ENCODE measurements around the gene TDRD6. TPM values are rescaled to one million over a fixed set of nuclear protein-coding genes. Genes with fewer than 3 reads are reported as not detected.

The TDRD6 gene
- total and polyA plus RNA-seq, 2 donors (not counting 3 experiments of a cell fraction or from before 2014, with no cell fraction given) = under 0.01 TPM; not detected in 1

- DNase-seq (ENCODE audit: low read depth, low spot score) (no peak), FAIRE-seq (no peak)
- POLR2A ChIA-PET = no interaction called here
- Histone ChIP-seq H2AFZ (ENCODE audit: low read depth, low read length) (no peak within 1 kb of the TSS), H3K4me1 (ENCODE audit: control insufficient read depth, extremely low read depth, insufficient read depth, low read length) (no peaks in the 10 kb centered on the region), H3K27me3 (ENCODE audit: control insufficient read depth in 2 of 2, insufficient read depth in 2 of 2, low read length in 2 of 2) (peaks cover 0 to under 1% of the 10 kb centered on the region in 2 experiments), H3K4me3 (replicated peaks in 1 of 3; ENCODE audit: insufficient read depth in 1 of 3, low read depth in 1 of 3, low read length in 3 of 3) (no peak within 1 kb of the TSS), H3K79me2 (ENCODE audit: control insufficient read depth, insufficient read depth, low read length) (no peaks in the 10 kb centered on the region), H3K9ac (replicated peaks; ENCODE audit: extremely low read depth, insufficient read depth, low read length) (no peak within 1 kb of the TSS), H3K9me1 (replicated peaks; ENCODE audit: control insufficient read depth, extremely low read depth, insufficient read depth, low read length) (no peaks in the 10 kb centered on the region), H3K27ac (ENCODE audit: insufficient read depth, low read depth, low read length) (no peak within 1 kb of the TSS), H3K4me2 (ENCODE audit: insufficient read depth, low read length) (no peak within 1 kb of the TSS), H3K9me3 (replicated peaks; ENCODE audit: control insufficient read depth, insufficient read depth, low read length) (no peaks in the 10 kb centered on the region), H3K36me3 (ENCODE audit: control insufficient read depth in 2 of 2, extremely low read depth in 1 of 2, insufficient read depth in 2 of 2, low read length in 2 of 2) (no peaks in the 10 kb centered on the region), H4K20me1 (replicated peaks; ENCODE audit: control insufficient read depth, extremely low read depth, insufficient read depth, low read length) (no peaks in the 10 kb centered on the region)
- TF ChIP-seq FOS (IDR thresholded peaks at IDR 0.05; ENCODE audit: borderline replicate concordance, insufficient read depth, low read length) (no peak), CTCF (IDR thresholded peaks at IDR 0.05; ENCODE audit: extremely low read depth in 1 of 2, insufficient read depth in 1 of 2, low read depth in 1 of 2, low read length in 2 of 2) (no peak), GATA2 (IDR thresholded peaks at IDR 0.05; ENCODE audit: insufficient read depth, insufficient read length, low read depth, low read length) (no peak), POLR2A (IDR thresholded peaks at IDR 0.05; ENCODE audit: low read depth, low read length) (no peak), JUN (IDR thresholded peaks at IDR 0.05; ENCODE audit: borderline replicate concordance, insufficient read depth, insufficient read length, low read depth) (no peak), POLR2AphosphoS5 (IDR thresholded peaks at IDR 0.05; ENCODE audit: insufficient read depth, low read depth, low read length) (no peak)
- BruUV-seq (replicated peaks) = no TSS peak
- CTCF ChIA-PET = no interaction called here
- dilution Hi-C loops (cut with MboI; ENCODE audit: extremely low pct_ligation_motif_present, low sequenced_read_pairs) = no loop called here
- intact Hi-C loops (cut with micrococcal nuclease) = no loop called here
Measured at GRCh38 chr6:46746696-46747095, 59.0 kb downstream of the TDRD6 start, which contains the start of gene ANKRD66. ANKRD66 (plus strand) TSS chr6:46746933; CDS start chr6:46751949, 5,016 bp downstream.

Data from endothelial cell of umbilical vein (primary cell).